LNCAP (cell line): ENCODE measurements around the gene AIP.

ENCODE experiments used
- TF ChIP-seq, protein P1 (sequence below): fragments of 450-650 bp; IDR thresholded peaks from 2 replicates; pipeline ENCODE4 v1.5.1; 2017; ENCODE audit warnings: mild to moderate bottlenecking

The AIP gene

DNA sequence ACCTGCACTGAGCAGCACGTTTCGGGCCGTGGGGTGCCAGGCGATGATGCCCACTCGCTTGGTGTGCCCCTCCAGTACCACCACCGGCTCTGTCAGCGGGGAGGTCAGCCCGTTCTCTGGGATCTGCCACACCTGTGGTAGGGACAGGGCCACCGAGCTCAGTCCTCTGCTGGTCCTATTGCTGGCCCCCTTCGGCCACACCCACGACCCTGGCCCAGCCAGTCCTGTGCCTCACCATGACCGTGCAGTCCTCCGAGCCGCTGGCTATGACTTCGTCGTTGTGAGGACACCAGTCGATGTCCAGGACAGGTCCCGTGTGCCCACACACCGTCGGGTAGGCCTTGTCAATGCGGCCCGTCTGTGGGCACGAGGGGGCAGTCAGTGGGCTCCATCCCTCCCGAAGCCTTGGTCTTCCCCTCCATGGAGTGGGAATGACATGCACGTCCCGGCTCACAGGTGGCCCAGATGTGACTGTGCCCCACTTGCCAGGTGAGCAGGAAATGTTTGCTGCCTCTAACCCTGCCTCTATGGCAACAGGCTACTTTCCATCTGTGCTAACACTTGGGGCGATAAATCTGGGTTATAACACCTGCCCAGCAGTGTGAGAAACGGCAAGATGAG lies 41.0 kb upstream of the AIP start:
- TF ChIP-seq, protein P1, sequence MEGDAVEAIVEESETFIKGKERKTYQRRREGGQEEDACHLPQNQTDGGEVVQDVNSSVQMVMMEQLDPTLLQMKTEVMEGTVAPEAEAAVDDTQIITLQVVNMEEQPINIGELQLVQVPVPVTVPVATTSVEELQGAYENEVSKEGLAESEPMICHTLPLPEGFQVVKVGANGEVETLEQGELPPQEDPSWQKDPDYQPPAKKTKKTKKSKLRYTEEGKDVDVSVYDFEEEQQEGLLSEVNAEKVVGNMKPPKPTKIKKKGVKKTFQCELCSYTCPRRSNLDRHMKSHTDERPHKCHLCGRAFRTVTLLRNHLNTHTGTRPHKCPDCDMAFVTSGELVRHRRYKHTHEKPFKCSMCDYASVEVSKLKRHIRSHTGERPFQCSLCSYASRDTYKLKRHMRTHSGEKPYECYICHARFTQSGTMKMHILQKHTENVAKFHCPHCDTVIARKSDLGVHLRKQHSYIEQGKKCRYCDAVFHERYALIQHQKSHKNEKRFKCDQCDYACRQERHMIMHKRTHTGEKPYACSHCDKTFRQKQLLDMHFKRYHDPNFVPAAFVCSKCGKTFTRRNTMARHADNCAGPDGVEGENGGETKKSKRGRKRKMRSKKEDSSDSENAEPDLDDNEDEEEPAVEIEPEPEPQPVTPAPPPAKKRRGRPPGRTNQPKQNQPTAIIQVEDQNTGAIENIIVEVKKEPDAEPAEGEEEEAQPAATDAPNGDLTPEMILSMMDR, result no peak

DNA sequence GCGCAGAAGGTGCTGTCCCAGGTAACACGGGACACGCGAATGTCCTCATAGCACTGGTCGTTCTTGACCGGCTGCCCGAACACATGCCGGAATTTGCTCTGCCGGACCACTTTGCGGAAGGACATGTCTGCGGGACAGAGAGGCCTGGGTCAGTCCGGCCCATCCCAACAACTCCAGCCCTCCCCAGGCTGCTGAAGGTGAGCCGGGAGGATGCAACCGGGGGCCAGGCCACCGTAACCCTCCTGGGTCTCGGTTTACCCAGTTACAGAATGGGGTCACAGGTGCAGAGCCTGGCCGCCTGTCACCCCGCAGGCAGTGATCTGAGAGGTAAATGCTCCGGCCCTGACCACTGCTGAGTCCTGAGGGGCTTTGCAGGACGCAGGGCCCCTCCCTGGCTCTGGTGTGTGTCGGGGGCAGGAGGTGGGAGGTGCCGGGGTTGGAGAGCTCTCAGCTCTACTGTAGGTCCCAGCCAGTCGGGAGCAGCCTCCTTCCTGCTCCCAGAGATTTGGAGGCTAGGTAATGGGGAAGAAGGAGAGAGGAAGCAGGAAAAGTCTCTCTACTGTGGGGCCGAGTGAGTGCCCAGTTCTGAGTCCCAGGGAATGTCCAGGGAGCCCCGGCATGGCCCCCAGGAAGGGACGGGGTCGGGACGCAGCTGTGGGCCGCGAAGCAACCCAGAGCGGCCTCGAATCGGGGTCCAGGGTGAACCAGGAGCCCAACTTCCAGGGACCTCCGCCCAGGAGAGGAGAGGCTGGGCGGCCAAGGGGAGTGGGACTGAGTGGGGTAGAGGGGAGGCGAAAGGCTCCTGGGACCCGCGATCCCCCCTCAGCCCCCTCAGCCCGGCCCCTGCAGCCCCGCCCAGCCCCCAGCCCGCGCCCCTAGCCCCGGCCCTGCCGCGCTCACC lies 40.1 kb upstream of the AIP start:
- TF ChIP-seq, protein P1, result no peak

DNA sequence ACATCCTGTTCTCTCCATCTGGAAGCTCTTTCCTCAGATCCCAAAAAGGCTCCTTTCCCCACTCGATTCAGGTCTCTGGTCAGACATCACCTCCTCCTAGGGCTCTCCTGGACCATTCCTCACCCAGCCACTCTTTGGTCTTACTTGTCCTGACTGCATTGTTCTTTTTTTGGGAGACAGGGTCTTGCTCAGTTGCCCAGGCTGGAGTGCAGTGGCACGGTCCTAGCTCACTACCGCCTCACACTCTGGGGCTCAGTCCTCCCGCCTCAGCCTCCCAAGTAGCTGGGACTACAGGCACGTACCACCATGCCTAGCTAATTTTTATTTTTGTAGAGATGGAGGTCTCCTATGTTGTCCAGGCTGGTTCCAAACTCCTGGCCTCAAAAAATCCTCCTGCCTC lies 37.3 kb upstream of the AIP start:
- TF ChIP-seq, protein P1, result no peak

DNA sequence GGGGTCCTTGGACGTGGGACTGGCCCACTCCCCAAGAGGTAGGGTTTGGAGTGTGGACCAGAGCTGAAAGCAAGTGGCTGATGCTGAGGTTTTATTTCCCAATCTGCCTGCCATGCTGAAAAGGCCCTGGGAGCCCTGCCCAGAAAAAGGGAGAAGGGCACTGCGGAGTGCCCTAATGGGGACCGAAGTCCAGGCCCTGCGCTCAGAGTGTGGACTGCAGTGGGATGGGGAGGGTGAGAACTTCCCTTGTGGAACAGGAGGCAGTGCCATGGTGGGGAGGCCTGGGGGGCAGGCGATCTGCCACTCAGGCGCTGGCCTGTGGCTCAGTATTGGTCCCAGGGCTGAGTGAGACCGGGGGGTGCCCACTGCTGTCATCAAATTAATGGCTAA lies 34.6 kb upstream of the AIP start:
- TF ChIP-seq, protein P1, result no peak

DNA sequence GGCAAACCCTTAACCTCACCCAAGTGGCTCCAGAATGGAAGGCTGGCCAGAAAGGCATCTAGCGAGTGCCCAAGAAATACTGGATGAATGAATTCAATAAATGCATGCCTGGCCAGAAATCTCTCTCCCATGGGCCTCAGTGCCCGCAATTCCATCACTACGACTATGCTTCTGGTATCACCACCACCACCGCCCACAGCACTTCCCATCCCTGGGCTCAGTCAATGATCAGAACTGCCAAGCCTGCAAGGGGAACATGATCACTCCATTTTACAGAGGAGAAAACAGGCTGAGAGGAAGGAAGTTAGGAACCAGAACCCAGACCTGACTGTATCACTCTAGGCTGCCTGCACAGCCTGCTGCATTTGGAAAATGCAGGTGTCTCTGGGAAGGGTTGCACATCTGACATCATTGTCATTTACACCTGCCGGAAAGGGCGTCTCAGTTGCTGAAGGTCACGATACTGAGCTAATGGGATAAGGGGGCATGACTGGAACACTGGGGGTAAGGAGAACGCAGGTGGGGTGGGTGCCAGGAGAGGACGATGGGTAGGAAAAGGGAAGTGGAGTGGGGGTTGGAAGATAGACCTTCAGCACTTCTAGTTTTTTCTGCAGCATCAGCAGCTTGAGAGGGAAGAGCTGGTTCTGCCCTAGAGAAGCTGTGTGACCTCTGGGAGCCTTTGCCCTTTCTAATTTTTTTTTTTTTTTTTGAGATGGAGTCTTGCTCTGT lies 33.5 kb upstream of the AIP start:
- TF ChIP-seq, protein P1, result no peak

- TF ChIP-seq, protein P1, result no peak
These were observed 31.8 kb upstream of the AIP start for GRCh38 chr11:67450796-67451657.

- TF ChIP-seq, protein P1, result no peak
These were observed 31.2 kb upstream of the AIP start for GRCh38 chr11:67451658-67451976.
